GM18909 (cell line): Measurements from ENCODE around the gene ZC3H11A.
"Not testable (repeated sequence)": the region's sequence is repeated elsewhere in the genome, so short reads cannot be mapped to it uniquely, and the experiment has no call there.

ENCODE experiments used
- ATAC-seq: cut with Tn5 transposase; IDR thresholded peaks from one replicate; pipeline ENCODE4 v1.9.1; 2021; ENCODE audit warnings: mild to moderate bottlenecking; ENCODE audit not compliant: unreplicated experiment, poor library complexity

The ZC3H11A gene

DNA sequence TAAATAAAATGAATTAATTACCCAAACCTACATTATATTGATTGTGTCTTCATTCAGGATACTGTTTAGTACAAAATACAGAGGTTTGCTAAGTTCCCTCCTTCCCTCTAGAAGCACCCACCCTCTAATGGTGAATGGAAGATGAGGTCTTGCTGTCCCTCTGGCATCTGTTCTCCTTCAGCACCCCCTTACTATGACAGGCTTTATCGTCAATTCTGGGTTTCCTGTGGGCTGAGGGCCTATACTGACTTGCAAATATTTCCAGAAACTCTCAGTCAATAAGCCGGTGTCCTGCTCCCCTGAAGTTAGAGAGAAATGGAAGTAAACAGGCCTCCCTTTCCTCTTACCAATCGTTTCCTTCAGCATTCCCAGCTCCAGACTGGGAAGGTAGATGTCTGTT is 17.3 kb upstream of the ZC3H11A start:
- no peak for ATAC-seq

DNA sequence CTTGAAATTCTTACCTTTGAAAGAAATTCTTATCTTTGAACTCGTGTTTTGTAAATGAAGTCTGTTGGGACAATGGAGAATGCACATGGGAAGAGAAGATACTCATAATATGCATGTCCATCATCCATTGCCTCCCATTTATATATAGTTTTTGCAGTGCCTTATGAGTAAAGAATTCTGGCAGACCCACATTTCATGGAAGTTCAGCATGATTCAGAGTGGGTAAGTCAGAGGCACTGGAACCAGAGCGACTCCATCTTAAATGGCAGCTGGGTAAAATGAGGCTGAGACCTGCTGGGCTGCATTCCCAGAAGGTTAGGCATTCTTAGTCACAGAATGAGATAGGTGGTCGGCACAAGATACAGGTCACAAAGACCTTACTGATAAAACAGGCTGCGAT is 16.6 kb upstream of the ZC3H11A start:
- ATAC-seq: no peak

- ATAC-seq: no peak
Measured at GRCh38 chr1:203781962-203782361, 13.5 kb upstream of the ZC3H11A start.

DNA sequence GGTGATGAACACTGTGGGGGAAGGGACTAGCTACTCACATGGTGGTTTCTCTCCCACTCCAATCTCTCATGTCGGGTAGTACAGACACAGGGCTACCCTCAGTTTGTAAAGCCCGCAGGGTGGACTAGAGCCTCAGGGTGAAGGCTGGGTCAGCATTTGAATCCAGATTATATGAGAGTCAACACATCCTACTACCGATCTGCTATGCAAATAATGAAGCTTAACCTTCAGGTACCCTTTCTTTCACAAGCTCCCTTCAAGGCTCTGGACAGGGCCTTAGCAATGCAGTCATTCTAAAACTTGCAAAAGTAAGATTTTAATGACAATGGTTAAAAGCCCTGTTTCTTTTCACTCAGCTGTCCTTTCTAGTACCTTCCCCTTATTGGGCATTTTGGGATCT is 5.5 kb upstream of the ZC3H11A start:
- ATAC-seq: no peak

DNA sequence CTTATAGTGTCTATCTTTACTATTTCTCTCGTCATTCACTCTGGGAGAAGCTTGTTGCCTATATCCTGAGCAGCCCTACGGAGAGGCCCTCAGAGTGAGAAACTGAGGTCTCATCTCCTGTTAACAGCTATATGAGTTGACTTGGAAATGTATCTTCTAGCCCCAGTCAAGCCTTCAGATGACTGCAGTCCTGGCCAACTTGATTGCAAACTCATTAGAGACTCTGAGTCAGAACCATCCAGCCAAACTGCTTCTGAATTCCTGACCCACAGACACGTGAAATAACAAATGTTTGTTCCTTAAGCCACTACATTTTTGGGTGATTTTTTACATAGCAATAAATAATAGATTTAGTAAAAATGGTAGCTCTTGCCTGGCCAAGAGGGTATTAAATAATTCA is 3.9 kb upstream of the ZC3H11A start:
- ATAC-seq: no peak

DNA sequence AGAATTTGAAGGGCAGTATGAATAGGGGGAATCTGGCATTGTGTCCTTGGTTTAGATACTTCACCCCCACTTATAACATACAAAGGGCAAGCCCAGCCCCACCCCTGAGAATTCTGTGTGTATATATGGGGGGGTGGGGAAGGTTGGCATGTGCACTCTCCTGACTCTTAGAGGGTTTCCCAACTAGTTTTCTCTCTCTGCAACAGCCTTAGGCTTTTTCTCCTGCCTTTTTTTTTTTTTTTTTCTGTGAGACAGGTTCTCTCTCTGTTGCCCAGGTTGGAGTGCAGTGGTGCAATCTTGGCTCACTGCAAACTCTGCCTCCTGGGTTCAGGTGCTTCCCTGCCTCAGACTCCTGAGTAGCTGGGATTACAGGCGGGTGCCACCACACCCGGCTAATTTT is 2.9 kb upstream of the ZC3H11A start:
- ATAC-seq: no peak

- not testable (repeated sequence) for ATAC-seq
Measured at GRCh38 chr1:203793561-203793960, 1.9 kb upstream of the ZC3H11A start.

- ATAC-seq: no peak
Measured at GRCh38 chr1:203794764-203795440, 521 bp upstream of the ZC3H11A start.

- peak; percentile 17 for ATAC-seq
Measured at GRCh38 chr1:203796236-203796605, 798 bp downstream of the ZC3H11A start.

GRCh38 chr1:203797216-203797615 is 1.8 kb downstream of the ZC3H11A start:
- no peak for ATAC-seq

DNA sequence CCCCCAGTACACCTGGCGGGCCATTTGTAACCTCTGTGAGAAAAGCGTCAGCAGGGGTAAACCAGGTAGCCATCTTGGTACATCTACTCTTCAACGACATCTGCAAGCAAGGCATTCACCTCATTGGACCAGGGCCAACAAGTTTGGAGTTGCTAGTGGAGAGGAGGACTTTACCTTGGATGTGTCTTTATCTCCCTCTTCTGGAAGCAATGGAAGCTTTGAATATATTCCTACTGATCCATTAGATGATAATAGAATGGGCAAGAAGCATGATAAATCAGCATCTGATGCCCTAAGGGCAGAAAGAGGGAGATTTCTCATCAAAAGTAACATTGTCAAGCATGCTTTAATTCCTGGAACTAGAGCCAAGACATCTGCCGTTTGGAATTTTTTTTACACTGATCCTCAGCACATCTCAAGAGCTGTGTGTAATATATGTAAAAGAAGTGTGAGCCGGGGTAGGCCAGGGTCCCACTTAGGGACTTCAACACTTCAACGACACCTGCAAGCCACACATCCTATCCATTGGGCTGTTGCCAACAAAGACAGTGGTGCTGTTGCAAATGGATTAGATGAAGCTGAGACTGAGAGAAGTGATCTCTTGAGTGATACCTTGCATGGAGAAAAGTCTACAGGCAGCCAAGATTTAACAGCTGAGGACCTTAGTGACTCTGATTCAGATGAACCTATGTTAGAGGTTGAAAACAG is 2.7 kb downstream of the ZC3H11A start:
- ATAC-seq: no peak

GRCh38 chr1:203799157-203799556 is 3.7 kb downstream of the ZC3H11A start:
- no peak for ATAC-seq

DNA sequence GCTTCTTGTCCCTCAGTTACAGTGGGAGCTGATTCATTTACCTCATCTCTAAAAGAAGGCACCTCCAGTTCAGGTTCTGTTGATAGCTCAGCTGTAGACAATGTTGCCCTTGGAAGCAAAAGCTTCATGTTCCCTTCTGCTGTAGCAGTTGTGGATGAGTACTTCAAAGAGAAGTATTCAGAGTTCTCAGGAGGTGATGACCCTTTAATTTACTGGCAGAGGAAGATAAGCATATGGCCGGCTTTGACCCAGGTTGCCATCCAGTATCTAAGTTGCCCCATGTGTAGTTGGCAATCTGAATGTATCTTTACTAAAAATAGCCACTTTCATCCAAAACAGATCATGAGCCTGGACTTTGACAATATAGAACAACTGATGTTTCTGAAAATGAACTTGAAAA is 4.5 kb downstream of the ZC3H11A start:
- ATAC-seq: no peak

GRCh38 chr1:203805689-203806088 is 10.3 kb downstream of the ZC3H11A start:
- ATAC-seq: no peak

DNA sequence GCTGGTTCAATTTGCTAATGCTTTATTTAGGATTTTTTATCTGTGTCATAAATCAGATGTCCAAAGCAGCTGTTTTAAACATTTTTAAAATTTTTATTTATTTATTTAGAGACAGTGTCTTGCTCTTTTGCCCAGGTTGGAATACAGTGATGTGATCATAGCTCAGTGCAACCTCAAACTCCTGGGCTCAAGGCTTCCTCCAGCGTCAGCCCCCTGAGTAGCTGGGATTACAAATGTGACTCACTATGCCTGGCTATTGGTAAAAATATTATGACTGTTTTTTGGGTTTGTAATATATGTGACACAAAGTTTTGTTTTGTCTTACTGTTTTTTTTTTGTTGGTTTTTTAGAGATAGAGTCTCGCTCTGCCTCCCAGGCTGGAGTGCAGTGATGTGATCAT is 11.8 kb downstream of the ZC3H11A start:
- ATAC-seq: no peak

DNA sequence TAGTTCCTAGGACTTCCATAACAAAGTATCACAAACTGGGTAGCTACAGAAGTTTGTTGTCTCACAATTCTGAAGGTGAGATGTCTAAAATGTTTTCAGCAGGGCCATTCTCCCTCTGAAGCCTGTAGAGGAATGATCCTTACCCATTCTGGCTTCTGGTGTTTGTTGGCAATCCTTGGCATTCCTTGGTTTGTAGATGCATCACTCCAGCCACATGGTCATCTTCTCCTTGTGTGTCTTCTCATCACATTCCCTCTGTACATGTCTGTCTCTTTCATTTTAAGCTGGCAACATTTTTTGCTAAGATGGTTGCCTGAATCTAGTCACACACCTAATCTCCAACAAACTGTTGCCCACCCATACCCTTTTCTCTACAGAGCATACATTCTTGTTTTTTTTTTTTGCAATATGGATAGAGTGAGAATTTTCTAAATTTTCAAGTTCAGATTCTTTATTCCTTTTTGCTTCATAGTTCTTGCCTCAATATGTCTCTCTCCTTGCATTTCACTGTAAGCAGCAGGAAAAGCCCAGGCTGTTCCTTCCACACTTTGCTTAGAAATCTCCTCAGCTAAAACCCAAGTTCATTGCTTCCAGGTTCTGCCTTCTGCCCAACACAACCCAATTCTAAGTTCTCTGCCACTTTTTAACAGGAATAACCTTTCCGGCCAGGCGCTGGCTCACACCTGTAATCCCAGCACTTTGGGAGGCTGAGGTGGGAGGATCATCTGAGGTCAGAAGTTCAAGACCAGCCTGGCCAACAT is 18.3 kb downstream of the ZC3H11A start:
- ATAC-seq: no peak

DNA sequence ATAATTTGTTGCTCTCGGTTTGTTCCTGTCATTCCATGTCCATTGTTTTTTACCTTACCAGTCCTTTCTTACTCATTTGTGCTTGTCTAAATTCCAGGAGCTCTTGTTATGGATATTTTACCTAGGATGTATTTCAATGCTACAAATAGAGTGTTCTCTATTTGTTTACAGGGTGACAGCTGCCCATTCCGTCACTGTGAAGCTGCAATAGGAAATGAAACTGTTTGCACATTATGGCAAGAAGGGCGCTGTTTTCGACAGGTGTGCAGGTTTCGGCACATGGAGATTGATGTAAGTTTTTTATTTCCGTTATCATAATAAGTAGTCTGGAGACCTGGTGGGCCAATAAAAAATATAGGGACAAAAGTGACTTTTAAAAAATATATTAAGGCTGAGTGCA is 23.0 kb downstream of the ZC3H11A start:
- ATAC-seq: no peak

GRCh38 chr1:203823306-203823705 is 27.9 kb downstream of the ZC3H11A start:
- no peak for ATAC-seq

DNA sequence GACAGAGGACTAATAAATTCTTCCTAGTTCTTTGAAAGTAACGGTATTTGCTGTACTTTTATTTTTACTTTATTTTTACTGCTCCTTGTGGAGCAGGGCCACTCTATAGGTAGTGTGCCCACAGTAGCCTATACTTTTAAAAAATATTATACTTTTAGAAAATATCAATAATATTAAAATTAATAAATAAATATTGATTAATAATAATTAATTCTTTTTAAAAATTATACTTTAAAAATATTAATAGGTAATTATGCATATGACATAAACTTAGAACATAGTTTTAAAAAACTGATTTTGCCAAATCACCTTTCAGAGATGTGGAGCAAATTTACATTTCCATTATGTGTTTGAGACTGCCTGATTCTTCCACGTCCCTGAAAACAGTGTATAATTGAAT is 30.8 kb downstream of the ZC3H11A start:
- no peak for ATAC-seq

DNA sequence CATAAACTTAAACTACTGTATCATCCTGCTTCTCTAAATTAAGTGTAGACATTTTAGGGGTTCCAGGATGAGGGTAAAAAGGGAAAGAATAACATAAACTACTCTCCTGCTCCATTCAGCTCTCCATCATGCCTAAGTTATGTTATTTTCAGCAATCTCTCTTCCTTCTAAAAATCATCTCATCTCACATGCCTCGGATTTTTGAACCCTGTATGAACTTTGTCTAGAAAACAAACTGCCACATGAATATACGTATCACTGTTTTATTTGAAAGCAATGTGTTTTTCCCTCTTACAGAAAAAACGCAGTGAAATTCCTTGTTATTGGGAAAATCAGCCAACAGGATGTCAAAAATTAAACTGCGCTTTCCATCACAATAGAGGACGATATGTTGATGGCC is 32.6 kb downstream of the ZC3H11A start:
- no peak for ATAC-seq

GRCh38 chr1:203828503-203828902 is 33.1 kb downstream of the ZC3H11A start:
- no peak for ATAC-seq
